HEK293 (cell line): ENCODE measurements around the gene EMC6.

Source experiments
- CTCF ChIA-PET: fragments of 350-600 bp; formaldehyde crosslinking; extraction: SDS; loops from one replicate; lab custom pipeline; 2021; ENCODE audit warnings: antibody characterized with exemption; lab: Yijun Ruan, JAX
- POLR2A ChIA-PET: fragments of 300-600 bp; formaldehyde crosslinking; extraction: SDS; loops from one replicate; lab custom pipeline; 2020; ENCODE audit warnings: antibody characterized with exemption, inconsistent platforms; lab: Yijun Ruan, JAX
- H3K27ac ChIP-seq: fragments of 200-500 bp; sonication (Bioruptor generic); 2 replicates; pipeline ENCODE4 v1.5.1; 2014; ENCODE audit warnings: low read depth, low read length, control low read depth, inconsistent platforms; ENCODE audit errors: extremely low read depth
- H3K36me3 ChIP-seq, 2 experiments: fragments of 200-500 bp in 1 of 2; sonication (Bioruptor generic) in 1 of 2; 1 replicate in 1 of 2; 2 replicates in 1 of 2; pipeline ENCODE4 v1.5.1; 2014 to 2017; ENCODE audit warnings: inconsistent platforms in 2 of 2, low read length in 2 of 2; ENCODE audit not compliant: control insufficient read depth in 2 of 2, insufficient read depth in 1 of 2
- H3K4me1 ChIP-seq: fragments of 200-500 bp; sonication (Bioruptor generic); 2 replicates; pipeline ENCODE4 v1.5.1; 2014; ENCODE audit warnings: mild to moderate bottlenecking, low read length, inconsistent platforms; ENCODE audit not compliant: control insufficient read depth, insufficient read depth
- H3K4me3 ChIP-seq: 2 replicates; pipeline ENCODE4 v1.5.1; 2011; ENCODE audit warnings: low read depth, mild to moderate bottlenecking, control low read depth, low read length, moderate library complexity
- H3K9me3 ChIP-seq: fragments of 200-500 bp; sonication (Bioruptor generic); 2 replicates; pipeline ENCODE4 v1.5.1; 2014; ENCODE audit warnings: low read depth, low read length, inconsistent platforms; ENCODE audit not compliant: control insufficient read depth, insufficient read depth
- KLF8 ChIP-seq: fragments of 450-650 bp; formaldehyde crosslinking; IDR thresholded peaks from 2 replicates; pipeline ENCODE4 v1.5.1; 2016; ENCODE audit warnings: missing biosample characterization, missing genetic modification characterization
- MZF1 ChIP-seq: fragments of 450-650 bp; formaldehyde crosslinking; IDR thresholded peaks from 2 replicates; pipeline ENCODE4 v1.5.1; 2017; ENCODE audit warnings: missing biosample characterization, missing genetic modification characterization, borderline replicate concordance
- ZBTB1 ChIP-seq: fragments of 450-650 bp; formaldehyde crosslinking; IDR thresholded peaks from 2 replicates; pipeline ENCODE4 v1.5.1; 2016; ENCODE audit warnings: missing biosample characterization, missing genetic modification characterization
- ZBTB17 ChIP-seq: fragments of 450-650 bp; formaldehyde crosslinking; IDR thresholded peaks from 2 replicates; pipeline ENCODE4 v1.5.1; 2016; ENCODE audit warnings: missing biosample characterization, missing genetic modification characterization
- ZBTB20 ChIP-seq: fragments of 450-650 bp; formaldehyde crosslinking; IDR thresholded peaks from 2 replicates; pipeline ENCODE4 v1.5.1; 2016; ENCODE audit warnings: missing biosample characterization, missing genetic modification characterization
- ZBTB49 ChIP-seq: fragments of 450-650 bp; formaldehyde crosslinking; IDR thresholded peaks from 2 replicates; pipeline ENCODE4 v1.5.1; 2016; ENCODE audit warnings: missing biosample characterization, missing genetic modification characterization, low read depth
- ZBTB8A ChIP-seq: fragments of 450-650 bp; formaldehyde crosslinking; IDR thresholded peaks from 2 replicates; pipeline ENCODE4 v1.5.1; 2016; ENCODE audit warnings: missing biosample characterization, missing genetic modification characterization
- ZNF292 ChIP-seq: fragments of 450-650 bp; formaldehyde crosslinking; IDR thresholded peaks from 2 replicates; pipeline ENCODE4 v1.5.1; 2016; ENCODE audit warnings: low read depth, missing biosample characterization, missing genetic modification characterization, borderline replicate concordance
- ZNF311 ChIP-seq: fragments of 450-650 bp; formaldehyde crosslinking; IDR thresholded peaks from 2 replicates; pipeline ENCODE4 v1.5.1; 2017; ENCODE audit warnings: missing biosample characterization, missing genetic modification characterization, borderline replicate concordance
- ZNF324 ChIP-seq: fragments of 450-650 bp; formaldehyde crosslinking; IDR thresholded peaks from 2 replicates; pipeline ENCODE4 v1.5.1; 2016; ENCODE audit warnings: missing biosample characterization, missing genetic modification characterization
- ZNF335 ChIP-seq: fragments of 450-650 bp; formaldehyde crosslinking; conservative IDR thresholded peaks from 2 replicates; pipeline ENCODE4 v1.5.1; 2016; ENCODE audit warnings: missing biosample characterization, missing genetic modification characterization
- ZNF341 ChIP-seq: fragments of 450-650 bp; formaldehyde crosslinking; IDR thresholded peaks from 2 replicates; pipeline ENCODE4; 2016; ENCODE audit warnings: low read depth, missing biosample characterization, missing genetic modification characterization
- ZNF354C ChIP-seq: fragments of 450-650 bp; formaldehyde crosslinking; IDR thresholded peaks from 2 replicates; pipeline ENCODE4 v1.5.1; 2016; ENCODE audit warnings: missing biosample characterization, missing genetic modification characterization, low read depth, borderline replicate concordance
- ZNF510 ChIP-seq: fragments of 450-650 bp; formaldehyde crosslinking; IDR thresholded peaks from 2 replicates; pipeline ENCODE4 v1.5.1; 2018; ENCODE audit warnings: mild to moderate bottlenecking, missing genetic modification characterization, missing biosample characterization; ENCODE audit not compliant: insufficient replicate concordance
- ZNF548 ChIP-seq: fragments of 450-650 bp; formaldehyde crosslinking; IDR thresholded peaks from 2 replicates; pipeline ENCODE4 v1.5.1; 2016; ENCODE audit warnings: missing biosample characterization, missing genetic modification characterization
- ZNF549 ChIP-seq: fragments of 450-650 bp; IDR thresholded peaks from 2 replicates; pipeline ENCODE4 v1.5.1; 2018; ENCODE audit warnings: missing biosample characterization, missing genetic modification characterization, mild to moderate bottlenecking, inconsistent platforms, moderate library complexity
- ZNF558 ChIP-seq: fragments of 450-650 bp; formaldehyde crosslinking; IDR thresholded peaks from 2 replicates; pipeline ENCODE4 v1.5.1; 2016; ENCODE audit warnings: missing biosample characterization, missing genetic modification characterization
- ZNF561 ChIP-seq: fragments of 450-650 bp; IDR thresholded peaks from 2 replicates; pipeline ENCODE4 v1.5.1; 2018; ENCODE audit warnings: missing biosample characterization, missing genetic modification characterization, borderline replicate concordance
- ZNF621 ChIP-seq: fragments of 450-650 bp; formaldehyde crosslinking; IDR thresholded peaks from 2 replicates; pipeline ENCODE4 v1.5.1; 2017; ENCODE audit warnings: missing biosample characterization, missing genetic modification characterization
- ZNF629 ChIP-seq: fragments of 450-650 bp; formaldehyde crosslinking; IDR thresholded peaks from 2 replicates; pipeline ENCODE4 v1.5.1; 2017; ENCODE audit warnings: missing biosample characterization, missing genetic modification characterization
- ZNF692 ChIP-seq: fragments of 450-650 bp; formaldehyde crosslinking; IDR thresholded peaks from 2 replicates; pipeline ENCODE4 v1.5.1; 2016; ENCODE audit warnings: missing biosample characterization, missing genetic modification characterization
- ZNF777 ChIP-seq: fragments of 450-650 bp; formaldehyde crosslinking; IDR thresholded peaks from 2 replicates; pipeline ENCODE4 v1.5.1; 2017; ENCODE audit warnings: missing biosample characterization, missing genetic modification characterization, borderline replicate concordance
- TF ChIP-seq, protein P1 (sequence below): fragments of 450-650 bp; formaldehyde crosslinking; IDR thresholded peaks from 2 replicates; pipeline ENCODE4 v1.5.1; 2017; ENCODE audit warnings: missing biosample characterization, missing genetic modification characterization

Gene EMC6

GRCh38 chr17:3639981-3640596 is 28.5 kb upstream of the EMC6 start:
- Histone ChIP-seq H3K36me3 (peaks cover 4 to 28% of the 10 kb centered on the region in 2 experiments; a peak in 2 of 3 replicates), H3K27ac (no peak overlapping the region)
- CTCF ChIA-PET, result interaction anchor here (0.6 kb wide), 2 partner anchors 18 to 1096 kb away, joined by 3 read pairs; no protein-coding TSS in a partner anchor

DNA sequence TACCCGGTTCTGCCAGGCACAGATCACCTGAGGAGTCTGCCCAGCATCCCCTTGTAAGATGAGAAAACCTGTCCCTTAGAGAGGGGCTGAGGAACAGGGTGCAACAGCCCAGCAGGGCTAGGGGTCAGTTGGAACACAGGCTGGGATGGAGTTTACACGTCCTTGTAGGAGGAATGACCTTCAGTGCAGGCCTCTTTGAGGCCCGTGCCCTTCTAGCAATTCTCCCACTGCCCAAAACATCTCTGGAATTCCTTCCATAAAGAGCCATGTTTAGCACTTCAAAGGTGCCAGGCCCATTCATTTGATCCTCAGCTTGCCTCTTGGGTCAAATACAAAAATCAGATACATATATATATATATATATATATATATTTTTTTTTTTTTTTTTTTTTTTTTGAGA is 27.6 kb upstream of the EMC6 start:
- CTCF ChIA-PET, result no interaction called here
- no peak overlapping the region for H3K27ac ChIP-seq
- TF ChIP-seq ZBTB8A, result no peak
- TF ChIP-seq ZNF558 (tag by site-specific recombination), result no peak
- no peak for TF ChIP-seq ZBTB1
- TF ChIP-seq KLF8 (tag by site-specific recombination), result no peak
- no peak for TF ChIP-seq ZNF510
- TF ChIP-seq ZNF621 (tag by site-specific recombination), result no peak
- TF ChIP-seq ZNF549 (tag by site-specific recombination), result no peak
- TF ChIP-seq ZNF354C (tag by site-specific recombination), result no peak
- no peak for TF ChIP-seq ZBTB20 (tag by site-specific recombination)
- TF ChIP-seq ZNF311 (tag by site-specific recombination), result no peak
- TF ChIP-seq ZNF561 (tag by site-specific recombination), result no peak
- TF ChIP-seq MZF1, result no peak
- TF ChIP-seq ZNF548, result no peak
- TF ChIP-seq, protein P1, sequence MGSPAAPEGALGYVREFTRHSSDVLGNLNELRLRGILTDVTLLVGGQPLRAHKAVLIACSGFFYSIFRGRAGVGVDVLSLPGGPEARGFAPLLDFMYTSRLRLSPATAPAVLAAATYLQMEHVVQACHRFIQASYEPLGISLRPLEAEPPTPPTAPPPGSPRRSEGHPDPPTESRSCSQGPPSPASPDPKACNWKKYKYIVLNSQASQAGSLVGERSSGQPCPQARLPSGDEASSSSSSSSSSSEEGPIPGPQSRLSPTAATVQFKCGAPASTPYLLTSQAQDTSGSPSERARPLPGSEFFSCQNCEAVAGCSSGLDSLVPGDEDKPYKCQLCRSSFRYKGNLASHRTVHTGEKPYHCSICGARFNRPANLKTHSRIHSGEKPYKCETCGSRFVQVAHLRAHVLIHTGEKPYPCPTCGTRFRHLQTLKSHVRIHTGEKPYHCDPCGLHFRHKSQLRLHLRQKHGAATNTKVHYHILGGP (tag by site-specific recombination), result no peak
- TF ChIP-seq ZNF341, result no peak
- TF ChIP-seq ZNF292 (tag by site-specific recombination), result no peak
- no peak for TF ChIP-seq ZNF692 (tag by site-specific recombination)
- TF ChIP-seq ZNF777 (tag by site-specific recombination), result no peak
- POLR2A ChIA-PET, result interaction anchor here (0.9 kb wide), 1 partner anchor 19 kb away, joined by 5 read pairs; no protein-coding TSS in a partner anchor
- H3K4me1 ChIP-seq, result peaks cover 2% of the 10 kb centered on the region
- H3K36me3 ChIP-seq, result peaks cover 4 to 31% of the 10 kb centered on the region in 2 experiments; a peak in 2 of 3 replicates
- no peak overlapping the region for H3K4me3 ChIP-seq
- H3K9me3 ChIP-seq, result no peaks in the 10 kb centered on the region

More at GRCh38 chr17:3639981-3640596, 28.5 kb upstream of the EMC6 start:
- no peak overlapping the region for H3K4me3 ChIP-seq
- no peaks in the 10 kb centered on the region for H3K9me3 ChIP-seq
- H3K4me1 ChIP-seq, result peaks cover 2% of the 10 kb centered on the region
- TF ChIP-seq ZNF335 (tag by site-specific recombination), result 0 out of 2 replicates have a peak, but pooled peaks have one; percentile 9
- TF ChIP-seq ZNF324 (tag by site-specific recombination), result no peak
- 0 out of 2 replicates have a peak, but pooled peaks have one; percentile 25 for TF ChIP-seq ZNF629 (tag by site-specific recombination)
- peak; percentile 48 for TF ChIP-seq ZBTB17
- TF ChIP-seq ZBTB49, result no peak
- TF ChIP-seq, all 188 proteins: peak for 3
- POLR2A ChIA-PET, result interaction anchor here (0.9 kb wide), 1 partner anchor 20 kb away, joined by 5 read pairs; no protein-coding TSS in a partner anchor
